GM18868 (cell line): ENCODE results near the gene INSYN2B.
A peak's percentile ranks its signal among the peaks of the same experiment; 100 is the strongest.

Experiments used
- ATAC-seq: cut with Tn5 transposase; IDR thresholded peaks from one replicate; pipeline ENCODE4 v1.9.1; 2021; ENCODE audit warnings: mild to moderate bottlenecking, moderate library complexity; ENCODE audit not compliant: unreplicated experiment

INSYN2B gene

GRCh38 chr5:169980418-169981053 is at the start of gene INSYN2B:
INSYN2B (minus strand) TSS chr5:169980495; CDS start chr5:169883898, 96,597 bp downstream.
- ATAC-seq: peak; percentile 87

GRCh38 chr5:170028124-170028523 is 47.8 kb upstream of the INSYN2B start:
- ATAC-seq: no peak

- ATAC-seq: no peak
Observed at GRCh38 chr5:170025853-170026252, 45.6 kb upstream of the INSYN2B start.

DNA sequence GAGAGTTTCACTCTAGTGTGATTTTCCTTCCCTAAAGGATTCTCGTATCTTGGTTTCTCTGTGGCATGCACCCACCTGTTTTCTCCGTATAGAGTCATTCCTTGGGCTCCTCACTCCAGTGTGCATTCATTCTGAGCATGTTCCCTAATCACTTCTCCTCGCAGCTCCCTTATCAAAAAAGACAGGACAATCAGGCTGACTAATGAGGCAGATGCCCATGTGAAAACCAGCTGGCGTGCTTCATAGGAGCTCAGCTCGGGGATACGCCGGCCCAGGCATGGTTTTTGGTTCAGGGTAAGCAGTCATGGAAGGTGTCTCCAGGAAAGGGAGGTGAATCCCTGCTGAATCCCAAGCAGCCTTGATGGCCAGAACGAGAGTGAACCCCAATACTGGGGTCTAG is 41.2 kb upstream of the INSYN2B start:
- no peak for ATAC-seq

DNA sequence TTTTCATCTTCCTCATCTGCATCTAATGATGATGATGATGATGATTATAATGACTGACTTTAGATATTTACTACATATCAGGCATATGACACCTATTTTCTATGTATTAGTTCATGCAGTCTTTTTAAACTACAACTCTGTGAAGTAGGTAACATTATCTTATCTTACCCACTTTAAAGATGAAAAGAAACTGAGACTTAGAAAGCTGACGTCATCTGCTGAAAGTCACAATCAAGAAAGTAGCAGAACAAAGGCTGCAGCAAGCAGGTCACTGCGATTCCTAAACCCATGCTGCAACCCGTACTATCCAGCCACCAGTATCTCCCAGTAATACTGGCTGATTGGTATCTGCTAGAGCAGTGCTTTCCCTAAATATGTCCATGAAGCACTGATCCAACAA is 40.1 kb upstream of the INSYN2B start:
- no peak for ATAC-seq

GRCh38 chr5:170012622-170013021 is 32.3 kb upstream of the INSYN2B start:
- no peak for ATAC-seq

DNA sequence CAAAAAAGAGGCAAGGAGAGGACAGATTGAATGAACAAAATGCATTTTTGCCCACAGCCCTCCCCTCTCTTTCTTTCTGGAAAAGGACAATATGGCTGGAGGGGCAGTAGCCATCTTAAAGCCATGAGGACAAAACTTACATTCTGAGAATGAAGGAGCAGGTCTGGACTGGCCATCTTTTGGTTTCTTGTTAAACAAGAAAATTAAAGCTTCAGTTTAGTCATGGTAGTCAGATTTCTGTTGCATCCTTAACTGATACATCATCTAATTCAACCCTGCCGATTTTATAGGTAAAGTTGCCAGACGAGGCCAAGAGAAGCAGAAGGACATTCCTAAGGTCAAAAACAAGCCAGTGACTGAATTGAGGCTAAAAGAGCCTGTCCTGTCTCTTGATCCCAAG is 31.5 kb upstream of the INSYN2B start:
- ATAC-seq: no peak

DNA sequence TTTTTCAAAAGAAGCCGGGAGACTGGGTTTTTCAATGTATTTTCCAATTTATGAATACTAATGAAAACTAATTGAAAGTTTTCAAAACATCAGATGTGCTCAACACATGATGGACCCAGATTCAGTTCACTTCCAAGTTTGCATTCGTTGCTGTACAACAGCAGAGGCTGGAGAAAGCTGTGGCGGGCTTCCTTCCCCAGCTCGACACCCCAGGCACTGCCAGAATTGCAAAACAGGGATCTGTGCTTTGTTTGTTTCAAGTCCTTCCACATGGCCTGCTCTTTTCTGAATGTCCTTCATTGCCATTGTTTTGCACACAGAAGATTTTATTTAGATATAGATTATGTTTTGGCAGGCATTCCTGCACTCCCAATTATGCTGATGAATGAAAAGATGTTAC is 30.3 kb upstream of the INSYN2B start:
- ATAC-seq: no peak

- no peak for ATAC-seq
Observed at GRCh38 chr5:170008376-170008775, 28.1 kb upstream of the INSYN2B start.

DNA sequence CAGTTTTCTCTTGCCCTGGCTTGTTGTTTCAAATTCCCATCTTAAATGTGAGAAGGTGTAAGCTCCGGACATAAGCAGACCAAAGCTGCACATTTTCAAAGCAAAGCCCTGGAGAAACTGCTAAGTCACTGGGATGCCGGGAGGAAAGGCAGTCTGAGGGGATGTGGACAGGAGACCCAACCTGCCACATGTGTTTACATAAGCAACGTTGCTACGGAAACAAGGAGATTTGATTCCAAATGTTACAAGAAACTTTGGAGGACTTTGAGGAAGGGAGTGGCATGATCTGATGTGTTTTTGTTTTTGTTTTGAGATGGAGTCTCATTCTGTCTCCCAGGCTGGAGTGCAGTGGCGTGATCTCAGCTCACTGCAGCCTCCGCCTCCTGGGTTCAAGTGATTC is 25.7 kb upstream of the INSYN2B start:
- no peak for ATAC-seq

DNA sequence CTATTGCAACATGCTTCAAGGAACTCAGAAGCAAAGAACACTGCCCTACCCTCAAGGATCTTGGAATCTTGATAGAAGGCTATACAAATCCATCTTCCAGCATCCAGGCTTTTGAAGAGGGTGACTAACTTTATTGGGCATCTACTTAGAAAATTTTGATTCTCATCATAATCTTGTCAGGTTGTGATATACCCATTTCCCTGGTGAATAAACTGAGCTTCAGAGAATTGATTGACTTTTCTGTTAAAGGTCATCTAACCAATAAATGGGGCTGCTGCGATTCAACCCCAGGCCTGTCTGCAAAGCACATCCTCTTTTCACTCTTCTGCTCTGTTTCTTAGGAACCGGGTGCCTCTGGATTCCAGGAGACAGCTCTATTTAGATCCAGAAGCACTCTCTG is 19.9 kb upstream of the INSYN2B start:
- ATAC-seq: no peak

DNA sequence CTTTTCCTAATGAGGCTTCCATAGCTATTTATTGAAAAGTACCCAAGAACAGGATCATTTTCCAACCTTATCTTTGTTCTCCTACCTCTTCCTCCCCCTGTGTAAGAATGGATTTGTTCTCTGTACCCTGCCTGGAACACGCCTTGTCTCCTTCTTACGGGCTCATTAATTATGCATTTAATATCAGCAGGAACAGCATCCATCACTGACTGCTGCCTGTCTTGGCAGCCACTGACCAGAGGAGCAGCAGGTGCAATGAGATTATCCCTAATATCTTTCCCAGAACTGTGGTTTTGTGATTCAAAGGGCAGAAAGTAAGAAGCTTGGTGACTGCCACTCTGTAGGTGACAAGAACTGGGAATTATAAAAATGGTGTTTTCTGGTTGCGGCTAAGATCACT is 19.3 kb upstream of the INSYN2B start:
- ATAC-seq: no peak

GRCh38 chr5:169997798-169998197 is 17.5 kb upstream of the INSYN2B start:
- ATAC-seq: no peak

- no peak for ATAC-seq
Observed at GRCh38 chr5:169993485-169993790, 13.1 kb upstream of the INSYN2B start.

DNA sequence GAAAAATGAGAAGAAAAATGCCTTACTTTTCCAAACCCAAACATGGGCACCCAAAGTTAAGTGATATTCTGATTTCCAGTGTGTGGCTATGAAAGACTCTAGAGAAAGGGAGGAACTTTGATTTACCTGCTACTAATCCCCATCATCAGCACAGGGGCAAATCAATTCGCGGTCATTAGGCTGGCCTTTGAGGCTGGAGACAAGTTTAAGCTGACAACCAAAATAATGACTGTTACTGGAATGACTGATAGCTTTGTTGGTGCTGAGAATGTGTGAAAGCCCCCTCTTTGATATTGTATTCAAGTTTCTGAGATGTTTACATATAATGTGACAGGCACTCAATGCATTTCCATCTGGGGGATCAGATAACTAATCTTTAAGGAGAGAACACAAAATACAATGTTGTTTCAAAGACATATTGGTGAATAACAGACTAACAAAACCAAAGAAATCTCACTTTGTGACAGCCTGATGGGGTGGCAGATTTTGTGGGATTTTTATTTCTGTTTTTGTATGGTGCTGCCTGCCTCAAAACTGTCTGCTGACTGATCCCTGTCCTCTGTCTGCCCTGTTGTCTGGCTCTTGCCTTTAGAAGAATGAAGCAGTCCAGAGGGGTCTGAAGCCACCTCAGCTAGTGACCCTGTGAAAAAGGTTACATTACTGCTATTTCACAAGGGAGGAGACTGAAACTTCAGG is 12.6 kb upstream of the INSYN2B start:
- ATAC-seq: no peak

DNA sequence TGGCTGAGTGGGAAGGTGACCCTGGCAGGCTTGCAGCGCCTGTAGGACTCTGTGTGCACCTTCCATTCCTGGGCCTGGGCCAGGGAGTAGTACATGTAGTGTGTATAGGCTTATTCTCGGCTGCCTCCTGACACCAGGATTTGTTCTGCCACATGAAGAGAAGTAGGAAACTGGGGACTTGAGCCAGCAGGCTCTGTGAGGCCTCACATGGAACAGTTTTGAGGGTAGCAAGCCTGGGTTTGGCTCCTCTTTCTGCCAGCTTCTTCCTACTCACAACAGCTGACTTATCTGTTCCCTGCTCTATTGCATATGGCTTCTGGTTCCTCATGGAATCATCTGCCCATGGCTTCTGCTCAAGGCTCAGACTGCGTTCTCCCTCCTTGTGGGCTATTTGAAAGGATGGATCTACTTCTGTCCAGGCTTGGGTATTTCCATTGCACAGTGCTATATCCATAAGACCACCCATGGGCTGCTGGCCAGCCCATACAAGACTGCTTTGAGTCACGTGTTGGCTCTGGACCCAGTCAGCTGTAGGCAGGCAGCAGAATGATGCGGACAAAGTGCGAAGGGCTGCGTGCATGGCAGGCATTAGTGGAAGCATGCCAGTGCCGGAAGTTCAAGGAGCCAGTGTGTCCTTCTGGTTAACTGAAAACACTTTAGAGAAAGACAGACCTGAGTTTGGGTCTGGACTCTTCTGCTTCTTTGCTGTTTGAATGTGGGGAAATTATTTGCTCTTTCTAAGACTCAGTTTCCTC is 11.0 kb upstream of the INSYN2B start:
- no peak for ATAC-seq

DNA sequence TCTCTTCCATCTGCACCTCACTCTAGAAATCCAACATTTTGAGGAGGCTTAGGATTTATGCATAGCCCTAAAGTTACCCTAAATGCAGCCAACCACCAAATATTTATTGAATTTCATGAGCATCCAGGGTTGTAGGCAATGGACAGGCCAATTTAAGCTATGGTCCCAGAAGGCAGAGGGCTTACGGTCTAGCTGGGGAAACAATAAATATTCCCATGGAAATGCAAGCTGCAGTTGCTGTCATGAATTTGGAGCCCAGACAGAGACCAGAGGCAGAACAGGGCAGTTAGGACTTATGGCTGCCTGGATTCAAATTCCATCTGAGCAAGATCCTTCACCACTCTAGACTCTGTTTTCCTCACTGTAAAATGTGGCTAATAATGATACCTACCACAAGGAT is 9.1 kb upstream of the INSYN2B start:
- ATAC-seq: no peak

- ATAC-seq: no peak
Observed at GRCh38 chr5:169988947-169989346, 8.7 kb upstream of the INSYN2B start.

DNA sequence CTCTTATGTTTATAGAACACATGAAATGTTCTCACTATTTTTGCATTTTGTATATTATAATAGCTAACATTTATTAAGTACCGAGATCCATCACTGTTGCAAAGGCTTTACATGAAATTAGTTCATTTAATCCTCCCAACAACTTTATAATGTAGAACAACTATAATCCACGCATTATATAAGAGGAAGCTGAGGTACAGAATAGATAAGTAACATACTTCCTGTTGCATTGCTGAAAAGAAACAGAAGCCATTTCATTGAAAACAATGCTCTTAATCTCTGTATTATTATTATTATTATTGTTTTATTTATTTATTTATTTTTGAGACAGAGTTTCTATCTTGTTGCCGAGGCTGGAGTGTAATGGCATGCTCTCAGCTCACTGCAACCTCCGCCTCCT is 7.9 kb upstream of the INSYN2B start:
- ATAC-seq: no peak

DNA sequence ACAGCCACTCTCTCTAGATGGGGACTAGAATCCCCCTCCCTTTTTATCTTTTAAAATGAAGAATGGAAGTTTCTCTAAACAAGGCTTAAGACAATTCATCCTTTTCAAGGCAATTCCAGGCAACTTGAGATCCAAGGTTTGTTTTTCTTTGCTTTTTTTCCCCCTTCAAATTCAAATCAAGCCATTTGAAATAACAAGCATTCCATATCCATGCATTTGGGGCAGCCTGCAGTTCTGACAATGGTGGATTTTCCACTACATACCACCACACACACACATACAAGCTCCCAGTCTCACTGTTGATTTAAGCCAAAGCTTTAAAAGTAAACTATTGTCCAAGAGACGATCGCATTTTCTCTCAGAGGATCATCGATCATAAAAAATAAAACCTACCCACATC is 424 bp downstream of the INSYN2B start:
- no peak for ATAC-seq

- no peak for ATAC-seq
Observed at GRCh38 chr5:169978714-169979113, 1.6 kb downstream of the INSYN2B start.

DNA sequence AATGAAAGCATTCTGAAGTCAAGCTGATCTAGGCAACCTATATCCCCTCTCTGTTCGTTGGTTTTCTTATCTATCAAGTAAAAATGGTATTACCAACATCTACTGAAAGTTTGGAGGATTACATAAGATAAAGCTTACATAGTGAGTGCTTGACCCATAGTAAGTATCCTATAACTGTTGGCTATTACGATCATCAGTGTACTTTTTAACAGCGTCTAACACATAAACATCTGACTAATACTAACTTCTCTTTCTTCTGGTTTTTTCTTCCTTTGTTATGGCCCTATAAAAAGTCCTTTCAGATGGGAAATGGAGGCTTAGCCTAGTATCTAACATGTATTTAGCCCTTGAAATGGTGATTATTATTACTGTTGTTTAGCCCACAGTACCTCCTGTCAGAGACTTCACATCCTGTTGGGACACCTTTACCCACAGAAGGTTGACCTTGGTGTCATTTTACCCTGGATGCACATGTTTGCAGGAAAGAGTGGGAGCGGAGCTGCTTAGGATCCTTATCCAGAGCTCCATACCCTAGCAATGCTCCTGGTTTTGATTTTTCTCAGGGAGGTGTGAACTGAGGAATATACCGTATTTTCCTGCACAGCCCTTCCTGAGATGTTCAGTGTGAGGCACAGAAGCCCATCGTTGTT is 6.0 kb downstream of the INSYN2B start:
- no peak for ATAC-seq
